Measurements from ENCODE around the gene EFCAB12. TPM values are rescaled to one million over a fixed set of nuclear protein-coding genes. Genes with fewer than 3 reads are reported as not detected.

Gene EFCAB12
- total and polyA plus RNA-seq, 2 of the 13 experiments (the other 11 are each of a cell fraction or from before 2014, with no cell fraction given) = 0.31 to 2.4 TPM

- peak; percentile 81; the same call in 1 of the 2 replicates for TF ChIP-seq KLF12 (CRISPR knock-in tag; IDR thresholded peaks at IDR 0.05; ENCODE audit: borderline replicate concordance)
- no peak for TF ChIP-seq ZXDC (CRISPR knock-in tag; IDR thresholded peaks at IDR 0.05)
- no peak for TF ChIP-seq JUND (CRISPR knock-in tag; IDR thresholded peaks at IDR 0.05)
- no peak; the same call in 1 of the 2 replicates for TF ChIP-seq GMEB1 (CRISPR knock-in tag; IDR thresholded peaks at IDR 0.05; ENCODE audit: borderline replicate concordance)
- TF ChIP-seq ZNF614 (CRISPR knock-in tag; IDR thresholded peaks at IDR 0.05; ENCODE audit: borderline replicate concordance) = 0 out of 2 replicates have a peak, but pooled peaks have one; percentile 13
- no peak for TF ChIP-seq ARNTL (CRISPR knock-in tag; IDR thresholded peaks at IDR 0.05)
- no peak for TF ChIP-seq HES4 (CRISPR knock-in tag; IDR thresholded peaks at IDR 0.05; ENCODE audit: borderline replicate concordance)
- no peak for TF ChIP-seq ZNF644 (CRISPR knock-in tag; IDR thresholded peaks at IDR 0.05; ENCODE audit: low read depth)
- no peak for TF ChIP-seq ZNF30 (CRISPR knock-in tag; IDR thresholded peaks at IDR 0.05)
- peak; percentile 74; the same call in 1 of the 2 replicates for TF ChIP-seq ZNF232 (CRISPR knock-in tag; IDR thresholded peaks at IDR 0.05; ENCODE audit: borderline replicate concordance)
- TF ChIP-seq REL (CRISPR knock-in tag; conservative IDR thresholded peaks at IDR 0.05) = no peak
- no peak for TF ChIP-seq ZKSCAN8 (CRISPR knock-in tag; IDR thresholded peaks at IDR 0.05; ENCODE audit: borderline replicate concordance)
- peak; percentile 34; the same call in 1 of the 2 replicates for TF ChIP-seq SMC3 (IDR thresholded peaks at IDR 0.05; ENCODE audit: low read length)
- TF ChIP-seq HNRNPUL1 (IDR thresholded peaks at IDR 0.05; ENCODE audit: low read depth, low read length) = no peak
- TF ChIP-seq ZNF337 (CRISPR knock-in tag; IDR thresholded peaks at IDR 0.05; ENCODE audit: borderline replicate concordance, low read depth) = no peak
- no peak for TF ChIP-seq FLYWCH1 (CRISPR knock-in tag; IDR thresholded peaks at IDR 0.05)
- 0 out of 2 replicates have a peak, but pooled peaks have one; percentile 17 for TF ChIP-seq NR2F2 (IDR thresholded peaks at IDR 0.05; ENCODE audit: borderline replicate concordance, low read depth)
- no peak for TF ChIP-seq STAG1 (CRISPR knock-in tag; IDR thresholded peaks at IDR 0.05)
- TF ChIP-seq NONO (IDR thresholded peaks at IDR 0.05) = no peak
- TF ChIP-seq NONO (CRISPR knock-in tag; conservative IDR thresholded peaks at IDR 0.05) = peak; percentile 71
- no peak for TF ChIP-seq REXO4 (CRISPR knock-in tag; IDR thresholded peaks at IDR 0.05; ENCODE audit: borderline replicate concordance)
- no peak for TF ChIP-seq IRX3 (CRISPR knock-in tag; IDR thresholded peaks at IDR 0.05; ENCODE audit: borderline replicate concordance, low read depth)
- TF ChIP-seq DNMT3B (CRISPR knock-in tag; conservative IDR thresholded peaks at IDR 0.05) = no peak; the same call in 1 of the 2 replicates
- no peak for TF ChIP-seq ZNF576 (CRISPR knock-in tag; IDR thresholded peaks at IDR 0.05)
- TF ChIP-seq CENPT (CRISPR knock-in tag; IDR thresholded peaks at IDR 0.05; ENCODE audit: low read depth) = no peak
- no peak for TF ChIP-seq HNRNPK (IDR thresholded peaks at IDR 0.05; ENCODE audit: low read depth, low read length, poor library complexity, severe bottlenecking)
- no peak for TF ChIP-seq XBP1 (CRISPR knock-in tag; IDR thresholded peaks at IDR 0.05)
Measured at GRCh38 chr3:129399145-129399894, 29.1 kb downstream of the EFCAB12 start (continued).

Data from HepG2 (cell line).